H54 (cell line): ENCODE measurements around the gene SLC2A4RG.

ENCODE experiments used
- DNase-seq: peaks from one replicate; pipeline ENCODE4 v3.0.0; 2011; ENCODE audit warnings: low spot score, mixed read lengths; ENCODE audit not compliant: insufficient read length
- FAIRE-seq: peaks from 3 replicates; lab custom pipeline; 2011; peaks lifted over from hg19 to GRCh38; lab: Jason Lieb, UNC
- POLR2A ChIP-seq: IDR thresholded peaks from 2 replicates; pipeline ENCODE4 v1.6.1; 2011; ENCODE audit warnings: low read depth, mild to moderate bottlenecking, low read length

Gene SLC2A4RG

DNA sequence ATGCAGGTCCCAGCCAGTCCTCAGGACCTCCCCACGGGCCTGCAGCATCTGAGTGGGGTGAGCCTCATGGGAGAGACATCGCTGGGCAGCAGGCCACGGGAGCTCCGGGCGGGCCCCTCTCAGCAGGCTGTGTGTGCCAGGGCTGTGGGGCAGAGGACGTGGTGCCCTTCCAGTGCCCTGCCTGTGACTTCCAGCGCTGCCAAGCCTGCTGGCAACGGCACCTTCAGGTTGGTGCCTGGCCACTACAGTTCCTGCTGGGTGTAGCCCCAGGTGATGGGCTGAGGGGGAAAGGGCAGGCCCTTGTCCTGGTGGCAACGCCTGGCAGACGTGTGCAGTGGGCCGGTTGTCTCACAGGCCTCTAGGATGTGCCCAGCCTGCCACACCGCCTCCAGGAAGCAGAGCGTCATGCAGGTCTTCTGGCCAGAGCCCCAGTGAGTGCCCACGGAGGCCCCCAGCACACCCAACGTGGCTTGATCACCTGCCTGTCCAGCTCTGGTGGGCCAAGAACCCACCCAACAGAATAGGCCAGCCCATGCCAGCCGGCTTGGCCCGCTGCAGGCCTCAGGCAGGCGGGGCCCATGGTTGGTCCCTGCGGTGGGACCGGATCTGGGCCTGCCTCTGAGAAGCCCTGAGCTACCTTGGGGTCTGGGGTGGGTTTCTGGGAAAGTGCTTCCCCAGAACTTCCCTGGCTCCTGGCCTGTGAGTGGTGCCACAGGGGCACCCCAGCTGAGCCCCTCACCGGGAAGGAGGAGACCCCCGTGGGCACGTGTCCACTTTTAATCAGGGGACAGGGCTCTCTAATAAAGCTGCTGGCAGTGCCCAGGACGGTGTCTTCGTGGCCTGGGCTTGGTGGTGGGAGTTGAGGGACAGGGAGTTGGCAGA is 43.9 kb upstream of the SLC2A4RG start:
- no peak for FAIRE-seq
- DNase-seq: no peak
- TF ChIP-seq POLR2A: no peak

- FAIRE-seq (no peak), DNase-seq (peak; percentile 42)
- TF ChIP-seq POLR2A: no peak
These were observed 43.3 kb upstream of the SLC2A4RG start for GRCh38 chr20:63696306-63696627.

DNA sequence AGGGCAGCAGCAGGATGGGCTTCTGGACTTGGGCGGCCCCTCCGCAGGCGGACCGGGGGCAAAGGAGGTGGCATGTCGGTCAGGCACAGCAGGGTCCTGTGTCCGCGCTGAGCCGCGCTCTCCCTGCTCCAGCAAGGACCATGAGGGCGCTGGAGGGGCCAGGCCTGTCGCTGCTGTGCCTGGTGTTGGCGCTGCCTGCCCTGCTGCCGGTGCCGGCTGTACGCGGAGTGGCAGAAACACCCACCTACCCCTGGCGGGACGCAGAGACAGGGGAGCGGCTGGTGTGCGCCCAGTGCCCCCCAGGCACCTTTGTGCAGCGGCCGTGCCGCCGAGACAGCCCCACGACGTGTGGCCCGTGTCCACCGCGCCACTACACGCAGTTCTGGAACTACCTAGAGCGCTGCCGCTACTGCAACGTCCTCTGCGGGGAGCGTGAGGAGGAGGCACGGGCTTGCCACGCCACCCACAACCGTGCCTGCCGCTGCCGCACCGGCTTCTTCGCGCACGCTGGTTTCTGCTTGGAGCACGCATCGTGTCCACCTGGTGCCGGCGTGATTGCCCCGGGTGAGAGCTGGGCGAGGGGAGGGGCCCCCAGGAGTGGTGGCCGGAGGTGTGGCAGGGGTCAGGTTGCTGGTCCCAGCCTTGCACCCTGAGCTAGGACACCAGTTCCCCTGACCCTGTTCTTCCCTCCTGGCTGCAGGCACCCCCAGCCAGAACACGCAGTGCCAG is 42.8 kb upstream of the SLC2A4RG start, which contains the start of gene TNFRSF6B:
TNFRSF6B (plus strand) TSS at position 25 of the 729 bp plus-strand sequence; CDS start at position 141, 116 bp downstream.
- no peak; the same call in 1 of the 2 replicates for TF ChIP-seq POLR2A
- FAIRE-seq: no peak
- DNase-seq: no peak

DNA sequence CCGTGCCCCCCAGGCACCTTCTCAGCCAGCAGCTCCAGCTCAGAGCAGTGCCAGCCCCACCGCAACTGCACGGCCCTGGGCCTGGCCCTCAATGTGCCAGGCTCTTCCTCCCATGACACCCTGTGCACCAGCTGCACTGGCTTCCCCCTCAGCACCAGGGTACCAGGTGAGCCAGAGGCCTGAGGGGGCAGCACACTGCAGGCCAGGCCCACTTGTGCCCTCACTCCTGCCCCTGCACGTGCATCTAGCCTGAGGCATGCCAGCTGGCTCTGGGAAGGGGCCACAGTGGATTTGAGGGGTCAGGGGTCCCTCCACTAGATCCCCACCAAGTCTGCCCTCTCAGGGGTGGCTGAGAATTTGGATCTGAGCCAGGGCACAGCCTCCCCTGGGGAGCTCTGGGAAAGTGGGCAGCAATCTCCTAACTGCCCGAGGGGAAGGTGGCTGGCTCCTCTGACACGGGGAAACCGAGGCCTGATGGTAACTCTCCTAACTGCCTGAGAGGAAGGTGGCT is 42.2 kb upstream of the SLC2A4RG start:
- peak; percentile 38 for DNase-seq
- TF ChIP-seq POLR2A: no peak
- no peak for FAIRE-seq

GRCh38 chr20:63697868-63698545 is 41.6 kb upstream of the SLC2A4RG start:
- TF ChIP-seq POLR2A: no peak
- no peak for FAIRE-seq
- DNase-seq: no peak

DNA sequence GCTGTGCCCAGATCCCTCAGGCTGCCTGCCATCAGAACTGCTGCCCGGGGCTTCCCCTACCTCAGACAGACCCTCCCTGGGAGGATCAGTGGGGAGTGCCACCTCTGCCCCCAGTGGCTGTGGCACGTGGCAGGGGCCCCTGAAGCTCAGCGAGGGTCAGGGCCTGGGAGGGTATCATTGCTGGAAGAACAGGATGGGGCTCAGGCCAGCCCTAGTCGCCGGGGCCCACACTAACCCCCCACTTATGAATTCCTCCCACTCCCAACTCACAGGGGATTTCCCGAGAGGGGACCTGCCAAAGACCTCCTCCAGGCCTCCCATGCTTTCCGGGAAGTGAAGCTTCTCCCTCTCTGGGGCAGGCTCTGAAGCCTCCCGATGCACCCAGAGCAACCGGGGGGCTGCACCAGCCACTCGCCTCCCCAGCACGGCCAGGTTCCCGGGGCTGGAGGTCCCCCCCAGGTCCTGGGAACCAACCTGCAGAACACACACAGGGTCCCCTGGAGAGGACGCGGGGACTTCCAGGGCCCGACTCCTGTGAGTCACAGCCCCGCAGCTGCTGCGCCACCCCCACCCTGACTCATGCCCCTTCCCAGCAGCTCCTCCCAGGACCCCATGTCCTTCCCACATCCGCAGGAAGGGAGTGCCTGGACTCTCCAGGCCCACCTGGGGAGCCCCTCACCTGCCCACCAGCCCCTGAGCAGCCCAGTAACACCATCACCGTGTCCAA is 40.7 kb upstream of the SLC2A4RG start:
- FAIRE-seq (no peak), DNase-seq (peak; percentile 96)
- TF ChIP-seq POLR2A: no peak

GRCh38 chr20:63699466-63700198 is 39.9 kb upstream of the SLC2A4RG start:
- peak; percentile 31 for DNase-seq
- no peak for FAIRE-seq
- TF ChIP-seq POLR2A: no peak

DNA sequence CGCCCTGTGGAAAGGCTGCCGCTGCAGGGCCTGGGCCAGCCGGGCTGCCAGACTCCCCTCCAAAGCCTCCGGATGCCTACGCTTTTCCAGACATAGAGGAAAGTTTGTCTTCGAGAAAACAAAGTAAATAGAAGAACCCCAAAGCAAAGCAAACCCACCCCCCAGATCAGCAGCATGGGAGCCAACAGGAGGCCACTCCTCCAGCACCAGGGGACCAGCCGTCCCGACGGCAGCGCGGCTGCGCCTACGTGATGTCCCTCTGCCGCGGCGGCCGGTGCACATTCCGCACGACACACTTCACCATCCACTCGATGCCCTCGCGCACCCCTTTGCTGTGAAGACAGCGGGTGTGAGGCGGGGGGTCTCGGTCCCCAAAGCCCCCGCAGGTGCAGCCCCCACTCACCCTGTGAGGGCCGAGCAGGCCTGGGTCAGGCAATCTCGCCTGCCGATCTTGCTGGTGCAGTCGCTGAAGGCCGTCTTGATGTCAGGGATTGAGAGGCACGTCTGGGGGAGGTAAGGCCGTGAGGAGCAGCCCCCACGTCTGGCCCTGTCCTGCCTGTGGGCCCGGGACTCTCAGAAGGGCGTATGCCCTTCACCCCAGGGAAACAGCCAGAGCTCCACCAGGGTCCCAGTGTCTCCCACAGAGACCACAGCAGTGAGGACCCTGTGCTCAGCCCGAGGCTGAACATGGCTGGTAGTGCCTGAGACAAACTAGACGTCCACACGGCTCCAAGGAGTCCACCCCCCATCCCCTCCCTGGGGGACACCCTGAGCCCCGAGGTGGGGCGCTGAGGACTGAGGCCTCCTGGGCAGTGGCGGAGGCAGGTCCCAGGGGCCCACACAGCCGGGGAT is 39.2 kb upstream of the SLC2A4RG start:
- DNase-seq (no peak), FAIRE-seq (no peak)
- TF ChIP-seq POLR2A: no peak

DNA sequence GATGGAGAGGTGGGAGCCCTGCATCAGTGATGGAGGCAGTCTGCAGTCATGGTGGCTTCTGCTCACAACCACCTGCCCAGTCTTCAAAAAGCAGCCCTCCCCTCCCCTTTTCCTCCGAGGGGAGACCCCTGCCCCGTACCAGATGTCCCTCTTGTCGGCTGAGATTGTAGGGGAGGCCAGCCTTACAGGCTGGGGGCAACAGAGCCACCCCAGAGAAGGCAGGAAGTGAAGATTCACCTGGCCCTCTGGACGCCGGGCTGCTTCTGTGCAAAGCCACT is 38.6 kb upstream of the SLC2A4RG start:
- no peak for TF ChIP-seq POLR2A
- FAIRE-seq (no peak), DNase-seq (no peak)

- 0 out of 2 replicates have a peak, but pooled peaks have one; percentile 33 for TF ChIP-seq POLR2A
- peak; percentile 45 for DNase-seq
- no peak for FAIRE-seq
These were observed 38.1 kb upstream of the SLC2A4RG start for GRCh38 chr20:63701329-63702035.

- TF ChIP-seq POLR2A: no peak
- no peak for FAIRE-seq
- DNase-seq: no peak
These were observed 37.4 kb upstream of the SLC2A4RG start for GRCh38 chr20:63702036-63702665.
